GM18519 (cell line): ENCODE measurements around the gene PSMA1.
"Not testable (repeated sequence)": the region's sequence is repeated elsewhere in the genome, so short reads cannot be mapped to it uniquely, and the experiment has no call there.

Experiments used
- ATAC-seq: cut with Tn5 transposase; IDR thresholded peaks from one replicate; pipeline ENCODE4 v1.9.1; 2021; ENCODE audit warnings: mild to moderate bottlenecking, moderate library complexity; ENCODE audit not compliant: unreplicated experiment, low FRiP score

PSMA1 gene

GRCh38 chr11:14519917-14520746 is at the start of gene PSMA1:
TSS of gene PSMA1 (minus strand) at chr11:14520386. CDS start at chr11:14520299, 87 bp downstream.
- ATAC-seq: peak; percentile 92

GRCh38 chr11:14569516-14569915 is 49.3 kb upstream of the PSMA1 start:
- not testable (repeated sequence) for ATAC-seq

- ATAC-seq: no peak
Measured at GRCh38 chr11:14567064-14567651, 47.0 kb upstream of the PSMA1 start.

- no peak for ATAC-seq
Measured at GRCh38 chr11:14566331-14567063, 46.3 kb upstream of the PSMA1 start.

- ATAC-seq: no peak
Measured at GRCh38 chr11:14565845-14566244, 45.7 kb upstream of the PSMA1 start.

- no peak for ATAC-seq
Measured at GRCh38 chr11:14555818-14556217, 35.6 kb upstream of the PSMA1 start.

- ATAC-seq: no peak
Measured at GRCh38 chr11:14554959-14555358, 34.8 kb upstream of the PSMA1 start.

- no peak for ATAC-seq
Measured at GRCh38 chr11:14552089-14552488, 31.9 kb upstream of the PSMA1 start.

- ATAC-seq: no peak
Measured at GRCh38 chr11:14551380-14551779, 31.2 kb upstream of the PSMA1 start.

GRCh38 chr11:14549891-14550290 is 29.7 kb upstream of the PSMA1 start:
- ATAC-seq: no peak

- no peak for ATAC-seq
Measured at GRCh38 chr11:14547440-14547839, 27.3 kb upstream of the PSMA1 start.

GRCh38 chr11:14546672-14547071 is 26.5 kb upstream of the PSMA1 start:
- no peak for ATAC-seq

GRCh38 chr11:14544611-14545010 is 24.4 kb upstream of the PSMA1 start:
- peak; percentile 92 for ATAC-seq

- no peak for ATAC-seq
Measured at GRCh38 chr11:14543260-14543659, 23.1 kb upstream of the PSMA1 start.

- no peak for ATAC-seq
Measured at GRCh38 chr11:14542324-14542723, 22.1 kb upstream of the PSMA1 start.

- ATAC-seq: no peak
Measured at GRCh38 chr11:14541192-14541947, 21.2 kb upstream of the PSMA1 start.

- no peak for ATAC-seq
Measured at GRCh38 chr11:14539982-14540421, 19.8 kb upstream of the PSMA1 start.

- no peak for ATAC-seq
Measured at GRCh38 chr11:14538926-14539554, 18.9 kb upstream of the PSMA1 start.

- no peak for ATAC-seq
Measured at GRCh38 chr11:14538271-14538925, 18.2 kb upstream of the PSMA1 start.
